Measurements from ENCODE around the gene TREH. TPM values are rescaled to one million over a fixed set of nuclear protein-coding genes. Genes with fewer than 3 reads are reported as not detected.

The TREH gene
- total and polyA plus RNA-seq, 8 donors, result 0.45 to 2.2 (median 1.1) TPM; not detected in 4

- no peak for TF ChIP-seq EP300 (IDR thresholded peaks at IDR 0.05)
- TF ChIP-seq CTCF (IDR thresholded peaks at IDR 0.05), result no peak
- TF ChIP-seq POLR2AphosphoS5 (IDR thresholded peaks at IDR 0.05), result no peak
- no peak for TF ChIP-seq POLR2A (IDR thresholded peaks at IDR 0.05)
- Histone ChIP-seq H3K9me3 (no peaks in the 10 kb centered on the region), H3K27ac (peak overlapping the region in 4 of 5 donors; percentile 35 to 61 (median 55)), H3K4me3 (no peak overlapping the region), H3K4me1 (peaks cover 8 to 16% (median 14%) of the 10 kb centered on the region in 4 donors), H3K36me3 (peaks cover 3 to 46% (median 43%) of the 10 kb centered on the region in 4 donors), H3K27me3 (peaks cover 0 to 6% (median 0%) of the 10 kb centered on the region in 3 donors)
- intact Hi-C loops (cut with DNase I; ENCODE audit: low total_unique reads), result loop anchor here (5.0 kb wide), 1 partner anchor 51 kb away; the partner anchor contains the start of gene PHLDB1
- peak in 1 of 2 donors; percentile 45 for DNase-seq
- 42 to 56% (median 52%) methylated on average over 12 to 16 of the region's 16 CpGs for WGBS, 5 donors
These were observed 20.8 kb downstream of the TREH start for GRCh38 chr11:118658429-118659313.

GRCh38 chr11:118657709-118658428, 21.6 kb downstream of the TREH start:
- H3K27ac ChIP-seq, result peak overlapping the region in 1 of 5 donors; percentile 34
- peaks cover 8 to 16% (median 14%) of the 10 kb centered on the region in 4 donors for H3K4me1 ChIP-seq
- H3K27me3 ChIP-seq, result peaks cover 0 to 6% (median 0%) of the 10 kb centered on the region in 3 donors
- peak in 1 of 2 donors; percentile 19 for DNase-seq
- H3K4me3 ChIP-seq, result no peak overlapping the region
- 75 to 83% (median 80%) methylated on average over 11 to 16 of the region's 16 CpGs for WGBS, 5 donors
- H3K36me3 ChIP-seq, result peaks cover 3 to 54% (median 51%) of the 10 kb centered on the region in 4 donors
- intact Hi-C loops (cut with DNase I; ENCODE audit: low total_unique reads), result loop anchor here (5.0 kb wide), 1 partner anchor 51 kb away; the partner anchor contains the start of gene PHLDB1
- no peak for TF ChIP-seq EP300 (IDR thresholded peaks at IDR 0.05)
- no peak for TF ChIP-seq POLR2AphosphoS5 (IDR thresholded peaks at IDR 0.05)
- TF ChIP-seq CTCF (IDR thresholded peaks at IDR 0.05), result no peak
- no peak for TF ChIP-seq POLR2A (IDR thresholded peaks at IDR 0.05)
- H3K9me3 ChIP-seq, result no peaks in the 10 kb centered on the region

GRCh38 chr11:118657238-118657637, 22.2 kb downstream of the TREH start:
- Histone ChIP-seq H3K4me1 (peaks cover 8 to 21% (median 15%) of the 10 kb centered on the region in 4 donors), H3K4me3 (no peak overlapping the region), H3K27me3 (peaks cover 0 to 6% (median 0%) of the 10 kb centered on the region in 3 donors), H3K36me3 (peaks cover 3 to 60% (median 57%) of the 10 kb centered on the region in 4 donors), H3K9me3 (no peaks in the 10 kb centered on the region), H3K27ac (no peak overlapping the region)
- peak in 1 of 2 donors; percentile 26 for DNase-seq
- intact Hi-C loops (cut with DNase I; ENCODE audit: low total_unique reads), result loop anchor here (5.0 kb wide), 1 partner anchor 50 kb away; the partner anchor contains the start of gene PHLDB1
- 86 to 96% (median 87%) methylated on average over 2 of the region's 2 CpGs for WGBS, 5 donors
- TF ChIP-seq EP300 (IDR thresholded peaks at IDR 0.05), result no peak
- TF ChIP-seq CTCF (IDR thresholded peaks at IDR 0.05), result no peak
- TF ChIP-seq POLR2A (IDR thresholded peaks at IDR 0.05), result no peak
- no peak for TF ChIP-seq POLR2AphosphoS5 (IDR thresholded peaks at IDR 0.05)

Measured in stomach (tissue), 9 donors.